ENCODE data around the gene TEX22.

Gene TEX22

GRCh38 chr14:105355049-105355575 is 43.2 kb upstream of the TEX22 start:
- no peak for ATAC-seq
- TF ChIP-seq ZNF70 (CRISPR knock-in tag; IDR thresholded peaks at IDR 0.05) (no peak), CREB5 (CRISPR knock-in tag; IDR thresholded peaks at IDR 0.05; ENCODE audit: low read depth) (no peak), ZFP3 (CRISPR knock-in tag; IDR thresholded peaks at IDR 0.05) (no peak), POU6F1 (CRISPR knock-in tag; IDR thresholded peaks at IDR 0.05; ENCODE audit: borderline replicate concordance, low read depth) (no peak), ZC3H10 (CRISPR knock-in tag; IDR thresholded peaks at IDR 0.05) (no peak), TSHZ2 (CRISPR knock-in tag; IDR thresholded peaks at IDR 0.05) (no peak), ZNF565 (CRISPR knock-in tag; conservative IDR thresholded peaks at IDR 0.05; ENCODE audit: low read depth) (no peak), TCF4 (CRISPR knock-in tag; IDR thresholded peaks at IDR 0.05; ENCODE audit: borderline replicate concordance) (no peak), ARNTL (CRISPR knock-in tag; IDR thresholded peaks at IDR 0.05; ENCODE audit: borderline replicate concordance, low read depth) (no peak), GLIS3 (CRISPR knock-in tag; IDR thresholded peaks at IDR 0.05) (no peak), CSDC2 (CRISPR knock-in tag; IDR thresholded peaks at IDR 0.05) (no peak), CSRNP3 (CRISPR knock-in tag; IDR thresholded peaks at IDR 0.05) (no peak), OSR1 (CRISPR knock-in tag; IDR thresholded peaks at IDR 0.05) (no peak), BACH2 (CRISPR knock-in tag; IDR thresholded peaks at IDR 0.05; ENCODE audit: borderline replicate concordance) (no peak), PATZ1 (CRISPR knock-in tag; IDR thresholded peaks at IDR 0.05; ENCODE audit: borderline replicate concordance) (no peak), ZFP30 (CRISPR knock-in tag; IDR thresholded peaks at IDR 0.05) (no peak), ISL1 (CRISPR knock-in tag; IDR thresholded peaks at IDR 0.05) (no peak), TOX (CRISPR knock-in tag; IDR thresholded peaks at IDR 0.05; ENCODE audit: borderline replicate concordance) (no peak), ZNF8 (CRISPR knock-in tag; IDR thresholded peaks at IDR 0.05) (no peak)

GRCh38 chr14:105355850-105356604 is 42.3 kb upstream of the TEX22 start:
- no peak for ATAC-seq
- TF ChIP-seq ZC3H10 (CRISPR knock-in tag; IDR thresholded peaks at IDR 0.05) (no peak), PATZ1 (CRISPR knock-in tag; IDR thresholded peaks at IDR 0.05; ENCODE audit: borderline replicate concordance) (no peak), TOX (CRISPR knock-in tag; IDR thresholded peaks at IDR 0.05; ENCODE audit: borderline replicate concordance) (no peak), ISL1 (CRISPR knock-in tag; IDR thresholded peaks at IDR 0.05) (no peak), ZFP3 (CRISPR knock-in tag; IDR thresholded peaks at IDR 0.05) (no peak), ZFP30 (CRISPR knock-in tag; IDR thresholded peaks at IDR 0.05) (no peak), ESRRG (CRISPR knock-in tag; IDR thresholded peaks at IDR 0.05) (no peak), POU6F1 (CRISPR knock-in tag; IDR thresholded peaks at IDR 0.05; ENCODE audit: borderline replicate concordance, low read depth) (no peak)
